Right lobe of liver (tissue), 6 donors: ENCODE measurements around the gene TADA2A. TPM values are rescaled to one million over a fixed set of nuclear protein-coding genes. Genes with fewer than 3 reads are reported as not detected.

Experiments
- ATAC-seq, 4 donors: fragments of 200-7000 bp; cut with Tn5 transposase; one replicate each; pipeline ENCODE4 v1.9.1; 2020; ENCODE audit warnings: mild to moderate bottlenecking in 4 of 4, moderate library complexity in 4 of 4
- DNase-seq, 3 donors: peaks; one replicate each; pipeline ENCODE4 v3.0.0-alpha.2; 2020
- H3K27ac ChIP-seq, 3 donors: fragments of 200-600 bp; one replicate each; pipeline ENCODE4 v1.8.0; 2022
- H3K27me3 ChIP-seq, 2 donors: fragments of 200-600 bp; one replicate each; pipeline ENCODE4 v1.8.0; 2022
- H3K36me3 ChIP-seq, 4 donors: fragments of 200-600 bp; sonication (generic) in 1 of 4; one replicate each; pipeline versions ENCODE4 v1.5.1 to v1.8.0; 2017 to 2022; ENCODE audit warnings: control low read depth in 1 of 4
- H3K4me1 ChIP-seq, 4 donors: fragments of 200-600 bp; sonication (generic) in 1 of 4; one replicate each; pipeline versions ENCODE4 v1.5.1 to v1.8.0; 2017 to 2022; ENCODE audit warnings: control low read depth in 1 of 4
- H3K4me3 ChIP-seq, 3 donors: fragments of 200-600 bp; one replicate each; pipeline ENCODE4 v1.8.0; 2022
- H3K9me3 ChIP-seq, 4 donors: fragments of 200-600 bp; sonication (generic) in 1 of 4; one replicate each; pipeline versions ENCODE4 v1.5.1 to v1.8.0; 2017 to 2022; ENCODE audit warnings: control low read depth in 1 of 4
- CTCF ChIP-seq, 4 donors: fragments of 200-600 bp in 3 of 4; fragments of 450-650 bp in 1 of 4; IDR thresholded peaks; one replicate each; pipeline versions ENCODE4 v1.5.1 to v1.8.0; 2016 to 2022; ENCODE audit warnings: antibody characterized with exemption in 4 of 4, mild to moderate bottlenecking in 2 of 4
- POLR2A ChIP-seq: fragments of 450-650 bp; IDR thresholded peaks from one replicate; pipeline ENCODE4 v1.6.1; 2017; ENCODE audit warnings: antibody characterized with exemption, mild to moderate bottlenecking
- WGBS: methylation state at CpG from one replicate; pipeline ENCODE4 v1.1.6; 2018; ENCODE audit warnings: low coverage, low lambda C conversion rate; ENCODE audit not compliant: insufficient coverage; ENCODE audit errors: missing lambda C conversion rate; 5-methylcytosine and 5-hydroxymethylcytosine counted together
- intact Hi-C, 2 donors: fragments of 100-400 bp; cut with DNase I; formaldehyde crosslinking; loops; one replicate each; pipeline versions ENCODE4 v1.11.2 to v1.14.1; 2022
- total RNA-seq, 6 experiments: library from RNA; depleted of rRNA in 2 of 6; stranded (reverse); fragments of >200 nt in 2 of 6; fragmentation: NEBNext Ultra II Directional in 3 of 6; extraction: Animal tissue kit (Norgen Biotek cat#: 25700) in 3 of 6; gene quantifications; one replicate each; pipeline versions ENCODE4 v1.1.0 to v1.2.4, GENCODE V29; 2016 to 2023
- donor health status: DM: no; HTN: yes; CAD: no.
- donor health status: DM: no; HTN: no; CAD: no.
- donor health status: DM: no; HTN: no; CAD: no.
- donor health status: DM: no; HTN: yes; CAD: no.
- donor health status: DM: no; HTN: yes; CAD: no.

Gene TADA2A
- total RNA-seq, 6 experiments from 2014 or later = 5.2 to 9.6 (median 7.4) TPM

GRCh38 chr17:37463039-37463438, 56.4 kb downstream of the TADA2A start:
- intact Hi-C loops = no loop called here
- 100% methylated on average over 3 of the region's 3 CpGs for WGBS
- Histone ChIP-seq H3K27ac (no peak overlapping the region), H3K4me3 (no peak overlapping the region), H3K9me3 (no peaks in the 10 kb centered on the region), H3K27me3 (no peaks in the 10 kb centered on the region), H3K4me1 (no peaks in the 10 kb centered on the region), H3K36me3 (peaks cover 0 to 15% (median 4%) of the 10 kb centered on the region in 4 donors)
- DNase-seq = no peak
- ATAC-seq = no peak
- no peak for TF ChIP-seq POLR2A
- no peak for TF ChIP-seq CTCF (IDR thresholded peaks at IDR 0.05)

- no peaks in the 10 kb centered on the region for H3K9me3 ChIP-seq
- H3K27ac ChIP-seq = no peak overlapping the region
- TF ChIP-seq CTCF (IDR thresholded peaks at IDR 0.05) = no peak
- TF ChIP-seq POLR2A = no peak
- no peaks in the 10 kb centered on the region for H3K27me3 ChIP-seq
- H3K4me1 ChIP-seq = no peaks in the 10 kb centered on the region
- 84% methylated on average over 4 of the region's 7 CpGs for WGBS
- peak; percentile 28 to 68 (median 48) for ATAC-seq
- no peak overlapping the region for H3K4me3 ChIP-seq
- intact Hi-C loops = no loop called here
- no peak for DNase-seq
- H3K36me3 ChIP-seq = peaks cover 0 to 18% (median 6%) of the 10 kb centered on the region in 4 donors
Measured at GRCh38 chr17:37465069-37465616, 58.5 kb downstream of the TADA2A start.

GRCh38 chr17:37466471-37466870, 59.8 kb downstream of the TADA2A start:
- Histone ChIP-seq H3K9me3 (no peaks in the 10 kb centered on the region), H3K4me3 (no peak overlapping the region), H3K27me3 (no peaks in the 10 kb centered on the region), H3K27ac (no peak overlapping the region), H3K4me1 (no peaks in the 10 kb centered on the region), H3K36me3 (peaks cover 0 to 30% (median 10%) of the 10 kb centered on the region in 4 donors)
- TF ChIP-seq CTCF (IDR thresholded peaks at IDR 0.05) = no peak
- no peak for TF ChIP-seq POLR2A
- intact Hi-C loops = no loop called here
- ATAC-seq (no peak), DNase-seq (no peak)
- 88% methylated on average over 1 of the region's 1 CpG for WGBS

DNA sequence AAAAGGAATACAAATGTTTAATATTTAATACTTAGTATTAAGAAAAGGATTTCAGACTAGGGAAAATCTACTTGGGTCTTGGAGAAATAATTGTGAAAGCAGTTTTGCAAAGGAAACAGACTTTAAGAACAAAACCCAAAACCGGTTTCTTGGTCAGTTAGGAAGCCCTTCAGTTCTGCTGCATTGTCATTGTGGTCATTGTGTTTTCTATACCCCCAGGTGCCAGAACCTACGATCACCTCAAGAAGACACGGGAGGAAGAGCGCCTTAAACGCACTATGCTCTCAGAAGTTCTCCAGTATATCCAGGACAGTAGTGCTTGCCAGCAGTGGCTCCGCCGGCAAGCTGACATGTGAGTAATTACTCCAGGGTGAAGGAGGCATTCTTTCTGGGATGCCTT, 63.5 kb downstream of the TADA2A start:
- Histone ChIP-seq H3K9me3 (no peaks in the 10 kb centered on the region), H3K4me1 (no peaks in the 10 kb centered on the region), H3K27ac (no peak overlapping the region), H3K4me3 (no peak overlapping the region), H3K27me3 (no peaks in the 10 kb centered on the region), H3K36me3 (peaks cover 0 to 56% (median 17%) of the 10 kb centered on the region in 4 donors)
- WGBS = 87% methylated on average over 7 of the region's 7 CpGs
- intact Hi-C loops = no loop called here
- ATAC-seq (no peak), DNase-seq (no peak)
- TF ChIP-seq CTCF (IDR thresholded peaks at IDR 0.05) (no peak), POLR2A (no peak)
